Activated T-cell treated with anti-CD3 and anti-CD28 coated beads, Interleukin-2, amount 50 U/mL, for 48 hours (primary cell): ENCODE results near the gene CTNNA1.

ENCODE experiments used
- DNase-seq, 2 experiments: peaks; one replicate each; pipeline ENCODE4 v3.0.0-alpha.2; 2020

CTNNA1 gene

GRCh38 chr5:138952962-138953361, 199.7 kb downstream of the CTNNA1 start:
- no peak for DNase-seq

GRCh38 chr5:138953387-138954256, 200.4 kb downstream of the CTNNA1 start:
- no peak for DNase-seq

- DNase-seq, result no peak
These were observed 201.2 kb downstream of the CTNNA1 start for GRCh38 chr5:138954257-138955012.

GRCh38 chr5:138955013-138955660, 201.9 kb downstream of the CTNNA1 start:
- DNase-seq, result no peak

- DNase-seq, result no peak
These were observed 202.6 kb downstream of the CTNNA1 start for GRCh38 chr5:138955671-138956295.

DNA sequence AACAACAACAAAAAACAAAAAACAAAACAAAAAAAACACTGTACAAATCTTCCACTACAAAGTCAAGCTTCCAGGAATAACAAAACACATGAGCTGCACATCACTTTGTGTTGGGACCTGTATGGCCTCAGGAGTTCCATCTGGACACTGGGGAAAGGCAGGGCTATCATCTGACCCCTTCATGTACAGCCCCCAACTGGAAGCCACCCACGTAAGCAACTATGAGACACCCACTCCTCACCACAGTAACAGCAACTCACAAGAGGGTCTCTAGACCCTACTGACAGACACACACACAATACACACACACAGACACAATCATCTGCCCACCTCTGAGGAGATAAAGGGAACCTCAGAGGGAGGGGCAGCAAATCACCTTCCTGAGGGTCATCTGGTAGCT, 203.6 kb downstream of the CTNNA1 start:
- DNase-seq, result no peak

- DNase-seq, result no peak
These were observed 207.0 kb downstream of the CTNNA1 start for GRCh38 chr5:138960145-138960692.

- DNase-seq, result no peak
These were observed 208.0 kb downstream of the CTNNA1 start for GRCh38 chr5:138961221-138961620.

DNA sequence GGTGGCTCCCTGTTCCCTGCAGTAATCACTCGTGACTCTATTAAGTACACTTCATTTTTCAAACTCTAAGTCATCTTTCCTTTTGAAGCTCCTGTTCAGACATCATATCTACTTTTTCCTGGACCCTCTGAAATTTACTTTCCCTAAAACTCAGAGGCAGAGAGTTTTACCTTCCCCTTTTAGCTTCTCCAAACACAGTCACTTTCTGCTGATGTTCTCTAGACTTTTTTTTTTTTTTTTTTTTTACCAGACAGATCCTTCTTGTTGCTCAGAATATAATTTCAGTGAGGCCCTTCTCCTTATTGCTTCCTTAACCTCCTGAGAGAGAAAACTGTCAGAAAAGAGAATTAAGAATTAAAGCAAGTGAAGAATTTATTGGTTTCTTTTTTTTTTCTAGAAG, 208.5 kb downstream of the CTNNA1 start:
- DNase-seq, result no peak

- DNase-seq, result no peak
These were observed 209.6 kb downstream of the CTNNA1 start for GRCh38 chr5:138962614-138963370.

DNA sequence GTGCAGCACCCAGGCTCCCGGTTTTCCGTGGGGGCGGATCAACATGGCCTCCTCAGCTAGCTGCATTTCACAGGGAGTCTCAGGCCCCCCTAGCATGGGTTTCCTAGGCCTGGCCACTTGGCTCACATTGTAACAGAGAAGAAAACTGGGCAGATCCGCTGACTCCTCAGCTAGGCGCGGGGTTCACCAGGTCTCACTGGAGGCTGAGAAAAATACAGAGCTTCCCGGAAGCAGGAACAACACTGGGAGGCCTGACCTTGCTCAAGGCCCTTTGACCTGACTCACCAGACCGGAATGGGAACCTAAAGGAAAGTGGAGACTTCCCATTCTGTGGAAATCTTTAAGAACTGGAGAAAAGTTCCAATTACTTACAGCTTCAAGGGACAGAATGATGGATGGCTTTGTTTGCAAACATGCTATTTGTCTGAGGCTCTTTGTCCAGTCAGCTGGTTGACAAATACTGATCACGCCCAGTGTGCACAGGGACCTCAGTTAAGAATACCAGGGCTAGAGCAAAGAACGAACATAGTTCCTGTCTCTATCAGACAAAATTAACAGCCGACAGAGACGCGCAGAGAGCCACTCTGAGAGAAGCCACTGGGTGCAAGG, 210.6 kb downstream of the CTNNA1 start:
- no peak for DNase-seq

GRCh38 chr5:138964647-138965201, 211.5 kb downstream of the CTNNA1 start:
- no peak for DNase-seq

DNA sequence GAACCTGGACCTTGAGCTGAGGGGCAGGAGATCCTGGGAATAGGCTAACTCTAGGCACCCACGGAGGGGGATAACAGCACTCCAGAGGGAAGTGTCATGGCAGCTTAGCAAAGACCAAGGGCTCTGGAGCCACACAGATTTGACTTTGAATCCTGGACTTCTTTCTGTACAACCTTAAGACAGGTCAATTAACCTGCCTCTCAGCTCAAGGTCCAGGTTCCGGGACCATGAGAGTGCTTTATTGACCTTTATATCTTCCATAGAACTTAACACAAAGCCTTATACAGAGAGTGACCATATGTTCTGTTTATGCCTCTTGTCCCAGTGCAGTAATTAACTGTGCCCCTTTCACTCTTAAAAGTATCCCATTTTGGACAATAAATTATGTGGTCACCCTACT, 212.4 kb downstream of the CTNNA1 start:
- no peak for DNase-seq

DNA sequence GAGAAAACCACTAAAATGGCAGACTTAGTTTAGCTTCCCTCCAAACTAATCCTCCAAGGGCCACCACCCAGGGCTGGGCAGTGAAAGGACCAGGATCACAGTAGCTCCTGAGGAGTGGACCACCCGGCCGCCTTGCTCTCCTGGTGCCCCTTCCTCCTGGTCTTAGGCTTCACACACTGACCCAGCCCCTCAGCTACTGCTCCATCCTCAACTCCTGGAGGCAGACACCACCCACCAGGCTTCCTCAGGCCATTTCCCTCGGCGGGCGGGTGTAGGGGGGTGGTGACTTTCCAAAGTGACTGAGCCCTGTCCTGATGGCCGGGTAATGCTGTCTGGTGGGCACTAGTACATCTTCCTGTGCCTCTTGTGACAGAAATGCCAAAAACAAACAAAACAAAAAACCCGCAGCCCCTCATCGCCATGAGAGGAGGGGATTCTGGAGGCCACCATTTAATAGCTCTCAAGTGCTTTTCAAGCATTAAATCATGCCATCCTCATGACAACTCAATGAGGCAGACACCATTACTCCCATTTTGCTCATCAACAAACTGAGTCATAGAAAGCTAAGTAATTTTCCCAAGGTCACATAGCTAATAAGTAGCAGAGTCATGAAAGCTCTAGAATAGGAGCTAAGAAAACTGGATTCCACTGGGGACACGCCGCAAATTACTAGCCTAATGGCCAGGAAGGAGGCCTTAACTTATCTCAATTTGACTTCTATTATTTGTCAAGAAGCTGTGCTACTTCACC, 213.2 kb downstream of the CTNNA1 start:
- no peak for DNase-seq

DNA sequence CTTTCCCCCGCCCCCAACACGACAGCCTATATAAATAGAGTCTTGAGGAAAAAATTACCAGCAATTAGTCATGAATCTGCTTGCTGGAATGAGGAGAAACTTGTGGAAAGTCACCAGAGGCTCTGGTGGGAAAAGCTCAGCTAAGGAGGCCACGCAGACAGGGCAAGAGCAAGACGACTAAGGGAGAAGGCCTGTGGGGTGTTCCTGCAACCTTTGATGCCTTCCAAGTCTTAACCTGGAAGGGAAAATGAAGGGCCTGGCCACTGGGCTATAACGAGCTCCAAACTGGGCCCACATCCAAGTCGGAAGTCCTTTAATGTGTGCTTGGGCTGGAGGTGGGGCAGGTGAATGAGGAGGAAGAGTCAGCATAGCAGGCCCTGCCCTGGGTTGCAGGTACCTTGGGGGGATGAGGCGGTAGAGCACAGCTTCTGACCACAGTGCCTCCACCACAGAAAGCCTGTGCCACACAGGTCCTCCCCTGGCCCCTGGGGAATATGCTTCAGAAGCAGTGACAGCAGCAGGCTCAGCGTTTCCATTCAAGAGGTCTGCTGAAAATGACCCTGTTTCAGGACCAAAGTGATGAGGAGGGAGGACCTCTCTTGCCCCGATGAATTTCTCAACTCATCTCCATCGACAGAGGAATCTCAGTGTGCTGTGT, 214.7 kb downstream of the CTNNA1 start:
- no peak for DNase-seq

- DNase-seq, result no peak
These were observed 215.4 kb downstream of the CTNNA1 start for GRCh38 chr5:138968601-138969000.

- DNase-seq, result no peak
These were observed 216.2 kb downstream of the CTNNA1 start for GRCh38 chr5:138969323-138970002.

GRCh38 chr5:138972230-138972629, 219.0 kb downstream of the CTNNA1 start:
- no peak for DNase-seq

- no peak for DNase-seq
These were observed 219.6 kb downstream of the CTNNA1 start for GRCh38 chr5:138972836-138973235.
